GM19025 (cell line): ENCODE data around the gene SELENOI.

Experiments used
- ATAC-seq: cut with Tn5 transposase; IDR thresholded peaks from one replicate; pipeline ENCODE4 v1.9.1; 2021; ENCODE audit warnings: mild to moderate bottlenecking, low read depth, moderate library complexity; ENCODE audit not compliant: unreplicated experiment

SELENOI gene

GRCh38 chr2:26401739-26402541, 56.0 kb downstream of the SELENOI start, which contains the start of gene DRC1:
Gene DRC1 (plus strand): TSS chr2:26401920. CDS start chr2:26401990, 70 bp downstream.
- no peak for ATAC-seq

DNA sequence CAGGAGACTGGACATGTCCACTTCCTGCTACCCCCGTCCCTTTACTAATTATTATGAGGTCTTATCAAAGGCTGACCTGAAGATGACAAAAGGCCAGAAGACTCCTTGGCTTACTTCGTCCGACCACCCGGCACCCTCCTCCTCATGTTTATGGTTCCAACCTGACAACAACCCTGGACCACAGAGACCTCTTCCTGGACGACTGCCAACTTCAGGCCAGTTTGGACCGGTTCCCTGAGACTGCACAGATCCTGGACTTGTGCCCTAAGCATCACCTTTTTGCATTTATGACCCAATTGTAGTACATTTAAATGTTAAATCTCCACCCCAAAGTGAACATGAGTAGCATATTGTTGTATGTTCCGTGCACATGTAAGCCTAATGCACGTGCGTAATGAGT, 61.6 kb downstream of the SELENOI start:
- ATAC-seq, result no peak

- ATAC-seq, result no peak
Observed at GRCh38 chr2:26409785-26410184, 63.8 kb downstream of the SELENOI start.

GRCh38 chr2:26410764-26411243, 64.9 kb downstream of the SELENOI start:
- no peak for ATAC-seq

- ATAC-seq, result no peak
Observed at GRCh38 chr2:26411419-26411818, 65.5 kb downstream of the SELENOI start.

DNA sequence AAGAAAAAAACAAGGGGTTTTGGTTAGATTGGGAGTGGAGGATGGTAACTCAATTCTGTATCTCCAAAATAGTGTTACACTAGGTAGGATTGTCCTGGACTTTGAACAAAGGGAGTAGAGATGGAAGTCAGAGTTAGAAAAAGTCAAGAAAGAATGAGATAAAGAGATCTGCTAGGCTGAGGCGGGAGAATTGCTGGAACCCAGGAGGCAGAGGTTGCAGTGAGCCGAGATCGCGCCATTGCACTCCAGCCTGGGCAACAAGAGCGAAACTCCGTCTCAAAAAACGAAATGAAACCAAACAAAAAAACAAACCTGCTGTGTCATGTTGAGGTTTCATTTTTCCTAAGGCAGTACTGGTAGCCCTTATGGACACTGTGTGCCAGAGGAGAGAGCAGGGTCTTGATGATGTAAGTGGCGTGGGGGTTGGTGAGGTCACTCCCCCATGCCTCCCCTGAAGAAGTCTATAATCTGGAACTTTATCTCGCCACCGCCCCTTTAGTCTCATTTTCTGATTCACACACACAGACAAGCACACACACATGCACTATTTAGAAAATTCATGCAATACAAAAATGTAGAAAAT, 66.2 kb downstream of the SELENOI start:
- ATAC-seq, result peak; percentile 53

GRCh38 chr2:26414311-26414710, 68.4 kb downstream of the SELENOI start:
- no peak for ATAC-seq

DNA sequence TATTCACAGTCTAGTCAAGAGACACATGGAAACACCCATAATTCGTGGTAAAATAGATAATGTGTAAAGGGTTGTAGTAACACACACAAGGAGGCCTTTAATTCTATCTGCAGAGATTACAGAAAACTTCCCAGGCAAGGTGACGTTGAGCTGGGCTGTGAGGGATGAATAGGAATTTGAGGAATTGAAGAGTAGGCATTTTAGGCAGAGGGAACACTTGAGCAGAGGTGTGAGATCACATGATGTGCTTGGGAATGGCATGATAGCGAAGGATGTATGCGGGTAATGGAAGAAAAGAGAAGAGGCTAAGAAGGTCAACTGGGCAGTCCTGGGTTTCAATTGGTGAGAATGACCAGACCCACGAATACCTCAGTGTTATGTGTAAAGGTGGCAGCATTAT, 76.0 kb downstream of the SELENOI start:
- no peak for ATAC-seq

DNA sequence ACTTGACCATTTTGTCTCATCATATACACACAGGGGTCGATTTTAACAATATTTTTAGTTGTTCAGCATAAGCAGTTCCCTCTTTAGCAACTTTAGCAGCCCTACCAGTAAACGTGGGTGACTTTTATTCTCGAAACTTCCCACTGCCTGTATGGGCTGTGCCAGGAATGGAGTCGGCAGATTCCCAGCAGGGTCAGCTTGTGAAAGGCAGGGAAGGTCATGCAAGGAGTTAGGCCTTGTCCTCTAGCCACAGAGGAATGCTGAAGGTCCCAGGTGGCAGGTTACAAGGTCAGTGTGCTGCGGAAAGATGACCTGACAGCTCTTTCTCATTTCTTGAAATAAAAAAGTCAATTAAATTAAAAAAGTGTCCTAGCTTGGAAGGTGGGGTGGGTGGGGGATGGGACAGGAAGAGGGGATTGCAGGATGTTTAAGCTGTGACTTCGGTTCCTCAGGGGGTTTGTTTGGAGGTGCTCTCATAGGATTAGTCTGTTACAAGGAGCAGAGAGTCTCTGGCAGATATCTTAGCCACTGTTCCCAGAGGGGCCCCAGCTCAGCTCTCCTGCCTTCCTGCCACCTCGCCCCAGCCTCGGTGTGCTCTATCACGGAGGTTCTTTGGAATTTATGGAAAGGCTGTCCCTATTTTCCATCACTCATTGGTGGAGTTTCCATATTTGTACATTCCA, 77.1 kb downstream of the SELENOI start:
- ATAC-seq, result no peak

- ATAC-seq, result no peak
Observed at GRCh38 chr2:26423750-26424149, 77.8 kb downstream of the SELENOI start.

DNA sequence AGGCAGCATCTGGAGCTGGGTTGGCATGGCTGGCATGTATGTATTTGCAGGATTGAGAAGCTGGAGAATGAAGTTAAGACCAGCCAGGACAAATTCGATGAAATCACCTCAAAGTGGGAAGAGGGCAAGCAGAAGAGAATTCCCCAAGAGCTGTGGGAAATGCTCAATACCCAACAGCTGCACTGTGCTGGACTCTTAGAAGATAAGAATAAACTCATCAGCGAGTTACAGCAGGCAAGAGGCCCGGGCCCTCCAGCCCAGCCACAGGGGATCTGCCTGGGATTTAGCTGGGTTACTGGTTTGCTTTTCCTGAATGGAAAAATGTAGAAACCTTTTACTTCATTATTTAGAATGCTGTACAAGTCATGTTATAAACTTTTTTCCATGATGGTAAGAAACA, 78.3 kb downstream of the SELENOI start:
- ATAC-seq, result no peak

DNA sequence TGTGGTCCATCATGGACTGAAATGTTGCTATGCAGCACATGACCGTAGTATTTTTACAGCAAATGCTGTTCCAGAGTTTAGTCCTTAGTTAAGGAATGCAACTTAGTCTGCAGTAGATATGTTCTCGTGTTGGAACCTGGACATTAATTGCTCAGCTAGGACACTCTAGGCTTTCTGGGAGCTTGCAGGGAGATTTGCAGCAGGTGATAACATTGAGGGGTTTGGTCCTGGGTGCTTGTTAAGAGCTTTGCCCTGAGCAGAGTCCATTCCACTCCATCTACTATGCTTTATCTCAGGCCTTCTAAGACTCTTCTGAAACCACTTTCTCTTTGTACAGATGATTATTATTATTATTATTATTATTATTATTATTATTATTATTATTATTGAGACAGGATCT, 82.9 kb downstream of the SELENOI start:
- ATAC-seq, result no peak

- no peak for ATAC-seq
Observed at GRCh38 chr2:26429779-26430578, 84.0 kb downstream of the SELENOI start.

- ATAC-seq, result no peak
Observed at GRCh38 chr2:26430826-26431225, 84.9 kb downstream of the SELENOI start.

DNA sequence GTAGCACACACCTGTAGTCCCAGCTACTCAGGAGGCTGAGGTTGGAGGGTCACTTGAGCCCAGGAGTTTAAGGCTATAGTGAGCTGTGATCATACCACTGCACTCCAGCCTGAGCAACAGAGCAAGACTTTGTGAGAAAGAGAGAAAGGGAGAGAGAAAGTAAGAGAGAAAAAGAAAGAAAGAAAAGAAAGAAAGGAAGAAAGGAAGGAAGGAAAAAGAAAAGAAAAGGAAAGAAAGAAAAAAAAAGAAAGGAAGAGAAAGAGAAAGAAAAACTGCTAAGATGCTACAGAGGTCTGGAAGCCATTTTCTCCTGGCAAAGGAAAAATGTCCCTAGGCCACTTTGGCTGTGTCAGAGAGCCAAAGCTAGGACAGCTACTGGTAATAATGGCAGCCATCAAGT, 86.4 kb downstream of the SELENOI start:
- no peak for ATAC-seq

GRCh38 chr2:26432859-26433258, 86.9 kb downstream of the SELENOI start:
- ATAC-seq, result no peak

- no peak for ATAC-seq
Observed at GRCh38 chr2:26435106-26435505, 89.2 kb downstream of the SELENOI start.

GRCh38 chr2:26438526-26438925, 92.6 kb downstream of the SELENOI start:
- ATAC-seq, result no peak

DNA sequence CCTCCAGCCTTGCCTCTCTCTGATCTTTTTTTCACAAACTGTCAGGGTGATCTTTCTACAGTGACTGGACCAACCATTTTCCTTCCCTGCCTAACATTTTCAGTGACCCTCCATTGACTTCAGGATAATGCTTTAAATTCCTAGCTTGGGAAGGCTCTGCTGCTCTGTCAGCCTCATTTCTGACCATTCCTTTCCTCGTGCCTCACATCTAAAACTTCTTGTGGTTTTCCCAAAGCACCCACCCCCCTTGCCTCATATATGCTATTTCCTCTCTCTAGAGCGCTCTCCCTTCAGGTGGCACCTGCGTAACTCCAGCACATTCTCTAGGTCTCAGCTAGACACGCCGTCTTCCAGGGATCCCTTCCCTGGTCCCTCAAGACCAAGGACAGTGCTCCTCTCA, 93.0 kb downstream of the SELENOI start:
- no peak for ATAC-seq

GRCh38 chr2:26442301-26442700, 96.4 kb downstream of the SELENOI start:
- no peak for ATAC-seq

DNA sequence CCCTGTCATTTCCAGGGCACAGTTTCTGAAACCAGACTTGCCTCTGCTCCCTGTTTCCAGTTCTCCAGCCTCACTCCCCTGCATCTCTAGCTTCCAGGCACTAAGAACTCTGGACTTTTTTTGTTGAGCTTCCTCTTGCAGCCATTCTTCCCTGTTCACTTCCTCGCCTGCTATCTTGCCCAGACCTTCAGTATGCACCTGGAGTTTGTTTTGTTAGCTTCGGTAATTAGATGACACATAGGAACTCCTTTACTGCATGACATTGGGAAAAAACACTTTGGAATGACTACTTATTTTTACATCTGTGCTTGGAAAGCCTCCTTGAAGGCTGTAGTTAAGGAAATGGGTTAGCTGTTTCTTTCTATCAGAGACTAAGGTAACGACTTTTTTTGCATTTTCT, 96.8 kb downstream of the SELENOI start:
- ATAC-seq, result no peak
